Hindlimb muscle (tissue), 1 donor: ENCODE results near the gene SP140L. TPM values are rescaled to one million over a fixed set of nuclear protein-coding genes. Genes with fewer than 3 reads are reported as not detected.
"Not testable (repeated sequence)": the region's sequence is repeated elsewhere in the genome, so short reads cannot be mapped to it uniquely, and the experiment has no call there.

Source experiments
- DNase-seq: peaks from one replicate; pipeline ENCODE4 v3.0.0-alpha.2; 2013
- polyA plus RNA-seq: library from polyadenylated mRNA; unstranded; fragments of 120-200 nt; gene quantifications from one replicate; pipeline ENCODE4 v1.2.1, GENCODE V29; 2013; ENCODE audit not compliant: insufficient read length

Gene SP140L
- polyA plus RNA-seq = 7.7 TPM

- DNase-seq = peak; percentile 38
Observed at GRCh38 chr2:230326453-230327417, at the start of gene SP140L. Gene SP140L, plus strand, starts transcription at chr2:230327193. Its CDS starts 77 bp downstream, at chr2:230327270.

GRCh38 chr2:230282936-230283335 is 44.1 kb upstream of the SP140L start:
- DNase-seq = no peak

- DNase-seq = no peak
Observed at GRCh38 chr2:230286048-230286447, 40.9 kb upstream of the SP140L start.

- DNase-seq = not testable (repeated sequence)
Observed at GRCh38 chr2:230289311-230289710, 37.7 kb upstream of the SP140L start.

- DNase-seq = no peak
Observed at GRCh38 chr2:230295192-230295591, 31.8 kb upstream of the SP140L start.

- no peak for DNase-seq
Observed at GRCh38 chr2:230296917-230297316, 30.1 kb upstream of the SP140L start.

GRCh38 chr2:230299618-230300017 is 27.4 kb upstream of the SP140L start:
- no peak for DNase-seq

- no peak for DNase-seq
Observed at GRCh38 chr2:230305416-230306275, 21.3 kb upstream of the SP140L start.

GRCh38 chr2:230306474-230306873 is 20.5 kb upstream of the SP140L start:
- no peak for DNase-seq

GRCh38 chr2:230307485-230307884 is 19.5 kb upstream of the SP140L start:
- no peak for DNase-seq

- no peak for DNase-seq
Observed at GRCh38 chr2:230308402-230309000, 18.5 kb upstream of the SP140L start.

- not testable (repeated sequence) for DNase-seq
Observed at GRCh38 chr2:230310792-230311191, 16.2 kb upstream of the SP140L start.

- not testable (repeated sequence) for DNase-seq
Observed at GRCh38 chr2:230311634-230312033, 15.4 kb upstream of the SP140L start.

- no peak for DNase-seq
Observed at GRCh38 chr2:230312638-230313037, 14.4 kb upstream of the SP140L start.

- no peak for DNase-seq
Observed at GRCh38 chr2:230317366-230317765, 9.6 kb upstream of the SP140L start.

GRCh38 chr2:230318190-230319121 is 8.5 kb upstream of the SP140L start:
- no peak for DNase-seq

GRCh38 chr2:230319211-230319862 is 7.7 kb upstream of the SP140L start:
- DNase-seq = no peak

- DNase-seq = no peak
Observed at GRCh38 chr2:230321031-230321430, 6.0 kb upstream of the SP140L start.

- no peak for DNase-seq
Observed at GRCh38 chr2:230322561-230323384, 4.2 kb upstream of the SP140L start.
